ENCODE results near the gene TRIM24.
A peak's percentile ranks its signal among the peaks of the same experiment; 100 is the strongest.

Gene TRIM24

GRCh38 chr7:138584283-138584682 is 124.2 kb downstream of the TRIM24 start:
- no peak for DNase-seq

DNA sequence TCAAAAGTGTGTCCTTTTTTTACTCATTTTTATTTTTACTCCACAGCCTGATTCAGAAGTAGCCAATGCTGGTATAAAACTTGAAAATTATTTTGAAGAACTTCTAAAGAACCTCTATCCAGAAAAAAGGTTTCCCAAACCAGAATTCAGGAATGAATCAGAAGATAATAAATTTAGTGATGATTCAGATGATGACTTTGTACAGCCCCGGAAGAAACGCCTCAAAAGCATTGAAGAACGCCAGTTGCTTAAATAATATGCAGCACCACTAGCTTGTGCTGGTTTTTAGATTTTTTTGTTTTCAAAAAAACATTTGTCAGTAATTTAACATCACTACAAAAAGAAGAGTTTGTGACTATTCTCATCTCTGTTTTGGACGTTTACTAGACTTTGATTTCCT is 124.6 kb downstream of the TRIM24 start:
- no peak for DNase-seq

DNA sequence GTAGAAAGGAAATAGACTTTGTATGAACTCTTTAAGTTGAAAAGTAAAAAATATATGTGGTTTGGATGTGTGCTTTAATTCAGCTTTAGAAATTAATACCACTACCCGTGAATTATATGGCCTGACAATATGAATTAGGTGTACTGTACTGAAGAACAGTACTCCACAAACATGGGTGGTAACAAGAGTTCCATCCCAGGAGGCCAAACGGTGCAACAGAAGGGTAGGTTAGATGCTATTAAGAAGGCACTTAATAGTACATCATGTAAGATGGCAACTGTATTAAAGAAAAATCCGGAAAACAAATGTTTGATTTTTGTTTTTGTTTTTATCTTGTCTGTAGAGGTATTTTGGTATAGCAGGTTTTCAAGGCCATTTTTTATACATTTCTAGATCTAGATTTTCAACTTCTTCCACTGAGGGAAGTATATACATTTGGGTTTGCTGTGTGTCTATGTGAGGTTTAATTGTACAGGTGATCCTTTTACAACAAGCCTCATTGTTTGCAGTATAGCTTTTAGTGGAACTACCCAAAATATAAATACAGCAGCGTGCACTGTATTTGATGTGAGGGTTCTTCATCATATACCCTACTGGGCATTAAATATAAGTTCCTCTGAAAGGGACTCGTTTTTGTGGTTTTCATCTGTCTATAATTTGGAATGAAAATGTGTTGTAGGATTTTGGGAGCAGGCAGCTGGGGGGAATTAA is 125.4 kb downstream of the TRIM24 start:
- DNase-seq: no peak

DNA sequence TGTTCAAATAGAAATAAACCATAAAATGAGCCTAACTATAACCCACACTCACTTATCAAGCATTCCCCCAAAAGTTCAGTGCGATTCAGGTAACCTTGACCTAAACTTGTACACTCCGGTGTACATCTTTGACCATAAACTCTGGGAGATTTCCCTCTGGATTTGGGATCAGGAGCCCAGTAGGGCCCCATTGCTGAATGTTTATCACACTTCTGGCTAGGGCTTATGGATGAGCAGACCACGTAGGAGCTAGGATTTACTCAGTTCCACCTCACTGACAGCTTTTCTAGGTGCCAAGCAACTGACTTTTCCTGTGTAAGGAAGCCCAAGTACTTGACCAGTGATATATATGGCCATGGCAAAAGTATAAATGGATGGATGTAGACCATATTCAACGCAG is 127.4 kb downstream of the TRIM24 start:
- no peak for DNase-seq

DNA sequence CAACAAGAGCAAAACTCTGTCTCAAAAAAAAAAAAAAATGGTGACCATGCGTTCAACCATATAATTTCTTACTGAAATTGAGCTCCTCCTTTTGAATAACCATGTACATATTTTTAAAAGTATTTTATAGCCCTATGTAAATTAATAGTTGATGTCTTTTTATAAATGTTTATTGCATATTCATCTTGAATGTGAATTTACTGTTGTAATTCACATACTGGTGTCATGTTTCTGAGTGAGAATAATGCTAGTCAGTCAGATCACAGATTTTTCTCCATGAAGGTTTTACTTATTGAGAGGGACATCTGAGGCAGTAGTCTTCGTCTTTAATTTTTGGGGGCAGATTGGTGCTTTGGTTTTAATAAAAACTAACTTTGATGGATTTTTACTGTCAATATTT is 128.9 kb downstream of the TRIM24 start:
- no peak for DNase-seq

DNA sequence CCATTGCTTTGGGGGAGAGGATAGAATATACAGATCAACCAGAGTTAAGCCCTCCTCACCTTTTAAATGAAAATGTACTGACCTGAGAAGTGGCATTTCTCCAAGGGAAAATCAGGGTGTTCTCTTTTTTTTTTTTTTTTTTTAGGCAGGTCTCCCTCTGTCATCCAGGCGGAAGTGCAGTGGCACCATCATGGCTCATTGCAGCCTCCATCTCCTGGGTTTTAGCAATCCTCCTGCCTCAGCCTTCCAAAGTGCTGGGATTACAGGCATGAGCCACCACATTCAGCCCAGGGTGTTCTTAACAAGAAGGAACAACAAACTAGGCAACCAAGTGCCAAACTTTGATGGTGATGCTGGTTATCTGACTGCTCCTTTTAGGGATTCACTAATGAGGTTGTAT is 130.1 kb downstream of the TRIM24 start:
- no peak for DNase-seq

DNA sequence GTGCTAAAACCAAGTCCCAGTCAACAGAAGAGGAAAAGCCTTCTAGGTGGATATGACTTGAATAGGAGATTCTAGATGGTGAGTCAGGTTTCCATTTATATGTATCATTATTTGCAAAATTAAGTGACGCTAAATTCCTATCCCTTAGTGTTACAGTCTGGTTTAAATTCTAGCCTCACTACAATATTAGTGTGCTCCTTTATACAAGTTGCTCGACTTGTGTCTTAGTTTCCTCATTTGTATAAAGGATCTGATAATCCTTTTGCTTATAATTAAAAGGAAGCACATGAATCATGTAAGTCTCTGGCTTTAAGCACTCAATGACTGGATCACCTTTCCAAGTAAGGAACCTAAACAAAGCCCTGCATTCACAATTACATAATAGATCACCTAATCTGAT is 135.4 kb downstream of the TRIM24 start:
- no peak for DNase-seq

DNA sequence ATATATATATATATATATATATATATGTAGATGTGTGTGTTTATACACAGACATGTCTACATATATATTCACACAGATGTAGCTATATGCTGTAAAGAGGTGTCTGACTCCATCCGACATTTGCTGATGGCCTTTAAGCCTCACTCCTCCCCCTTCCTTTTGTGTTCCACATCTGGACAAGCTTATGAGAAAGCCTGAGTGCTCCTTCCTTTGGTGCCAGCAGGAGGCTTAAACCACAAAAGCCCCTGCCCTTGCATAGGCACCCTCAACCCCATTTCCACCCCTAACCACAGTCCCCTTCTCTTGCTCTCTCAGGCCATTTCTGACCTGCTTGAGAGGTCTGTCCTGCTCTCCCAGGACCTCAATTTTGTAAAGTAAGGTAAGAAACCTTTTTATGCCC is 142.4 kb downstream of the TRIM24 start:
- no peak for DNase-seq

- no peak for DNase-seq
Measured at GRCh38 chr7:138603549-138604318, 143.7 kb downstream of the TRIM24 start.

- no peak for DNase-seq
Measured at GRCh38 chr7:138606236-138606635, 146.2 kb downstream of the TRIM24 start.

DNA sequence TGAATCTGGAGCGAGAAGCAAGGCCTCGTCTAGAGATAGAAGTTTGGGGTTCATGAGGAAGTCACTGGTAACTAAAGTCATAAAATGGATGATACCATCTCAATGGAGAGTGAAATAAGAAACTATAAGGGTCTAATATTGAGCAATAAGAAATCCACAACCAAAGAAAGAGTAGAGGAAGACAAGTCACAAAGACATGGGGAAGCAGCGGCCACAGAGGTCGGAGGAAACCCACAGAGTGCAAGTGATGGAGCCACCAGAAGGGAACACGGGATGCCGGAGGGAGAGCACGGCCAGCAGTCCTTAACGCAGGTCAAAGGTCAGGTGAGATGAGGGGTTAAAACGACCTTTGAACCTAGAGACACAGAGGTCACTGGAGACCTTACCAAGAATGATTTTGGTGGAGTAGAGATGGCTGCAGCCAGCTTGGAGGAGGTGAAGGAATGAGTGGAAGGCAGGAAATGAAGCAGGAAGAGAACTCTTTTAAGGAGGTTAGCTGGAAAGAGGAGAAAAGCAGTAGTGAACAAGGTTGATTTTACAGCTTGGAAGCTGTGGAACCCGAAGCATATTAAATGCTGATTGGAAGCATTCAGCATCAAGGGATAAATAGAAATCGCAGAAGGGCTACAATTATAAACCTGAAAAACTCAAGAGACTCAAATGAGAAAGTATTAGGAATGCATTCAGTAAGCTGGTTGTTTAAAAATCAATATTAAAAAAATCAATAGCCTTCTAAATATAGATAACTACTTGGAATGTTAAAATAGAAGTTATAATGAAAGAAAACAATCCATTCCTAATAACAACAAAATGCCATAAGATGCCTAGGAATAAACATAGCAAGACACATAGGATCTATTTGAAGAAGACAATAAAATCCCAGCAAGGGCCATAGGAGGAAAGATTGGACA is 147.4 kb downstream of the TRIM24 start:
- DNase-seq: no peak

DNA sequence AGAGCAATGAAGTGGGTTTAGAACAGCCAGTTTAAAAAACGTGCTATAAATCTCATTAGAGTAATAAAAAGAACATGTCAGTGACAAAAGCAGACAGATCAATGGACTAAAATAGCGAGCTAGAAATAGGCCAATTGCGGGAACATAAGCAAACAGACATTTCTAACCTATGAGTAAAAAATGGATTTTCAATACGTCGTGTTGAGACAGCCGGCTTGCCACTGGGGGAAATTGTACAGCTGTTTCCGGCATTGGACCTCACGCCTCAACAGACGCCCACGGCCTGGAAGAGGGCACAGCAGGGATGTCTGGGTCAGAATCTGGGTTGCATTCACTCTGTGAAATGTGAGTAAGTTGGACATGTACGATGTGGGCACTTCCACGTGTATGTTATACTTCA is 148.2 kb downstream of the TRIM24 start:
- DNase-seq: no peak

- no peak for DNase-seq
Measured at GRCh38 chr7:138610671-138611170, 150.7 kb downstream of the TRIM24 start.

- DNase-seq: no peak
Measured at GRCh38 chr7:138613630-138614029, 153.6 kb downstream of the TRIM24 start.

- no peak for DNase-seq
Measured at GRCh38 chr7:138616085-138616484, 156.0 kb downstream of the TRIM24 start.

DNA sequence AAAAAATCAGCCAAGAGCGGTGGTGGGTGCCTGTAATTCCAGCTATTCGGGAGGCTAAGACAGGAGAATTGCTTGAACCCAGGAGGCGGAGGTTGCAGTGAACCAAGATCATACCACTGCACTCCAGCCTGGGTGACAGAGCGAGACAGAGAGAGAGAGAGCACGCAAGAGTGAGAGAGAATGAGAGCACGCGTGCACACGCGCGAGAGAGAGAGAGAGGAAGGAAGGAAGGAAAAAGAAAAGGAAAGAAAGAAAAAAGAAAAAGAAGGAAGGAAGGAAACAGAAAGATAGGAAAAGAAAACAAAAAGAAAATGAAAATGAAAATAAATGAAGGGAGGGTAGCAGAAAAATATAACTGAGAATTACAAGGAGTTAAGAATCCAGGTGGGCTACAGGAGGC is 158.4 kb downstream of the TRIM24 start:
- DNase-seq: no peak

- no peak for DNase-seq
Measured at GRCh38 chr7:138618933-138619332, 158.9 kb downstream of the TRIM24 start.

- DNase-seq: no peak
Measured at GRCh38 chr7:138622841-138623240, 162.8 kb downstream of the TRIM24 start.

GRCh38 chr7:138625084-138625848 is 165.2 kb downstream of the TRIM24 start:
- peak; percentile 37 for DNase-seq

GRCh38 chr7:138625849-138626230 is 165.8 kb downstream of the TRIM24 start:
- DNase-seq: peak; percentile 2

DNA sequence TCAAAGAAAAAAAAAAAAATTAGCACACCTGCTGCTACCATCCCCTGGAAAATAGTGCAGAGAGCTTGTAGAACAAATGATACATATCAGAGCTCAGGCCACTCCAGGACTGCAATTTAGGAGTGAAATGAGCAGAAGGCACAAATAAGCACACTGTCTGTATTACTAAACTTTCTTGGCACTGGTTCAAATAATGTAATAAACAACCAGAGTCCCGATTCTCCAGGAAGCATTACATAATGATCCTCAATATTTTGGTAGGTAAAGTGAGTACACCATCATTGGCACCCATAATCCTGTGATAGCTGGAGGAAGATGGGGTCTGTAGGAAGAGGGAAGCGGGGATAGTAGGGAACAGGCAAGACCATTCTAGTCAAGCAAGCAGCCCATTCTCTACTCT is 166.8 kb downstream of the TRIM24 start:
- no peak for DNase-seq

- DNase-seq: no peak
Measured at GRCh38 chr7:138627361-138627760, 167.3 kb downstream of the TRIM24 start.
